ENCODE results near the gene PYGO2.
A peak's percentile ranks its signal among the peaks of the same experiment; 100 is the strongest.

PYGO2 gene

GRCh38 chr1:154967331-154967950 lies 5.9 kb upstream of the PYGO2 start:
- DNase-seq (ENCODE audit: low read depth): no peak
- H3K4me3 ChIP-seq (ENCODE audit: low read depth, low read length): no peak overlapping the region

GRCh38 chr1:154966111-154966510 lies 4.5 kb upstream of the PYGO2 start:
- no peak for DNase-seq (ENCODE audit: low read depth)
- no peak overlapping the region for H3K4me3 ChIP-seq (ENCODE audit: low read depth, low read length)
- TF ChIP-seq MAX (IDR thresholded peaks at IDR 0.05; ENCODE audit: low read depth, low read length) (no peak), POLR2A (IDR thresholded peaks at IDR 0.05; ENCODE audit: extremely low read depth, insufficient read length) (no peak)

More at GRCh38 chr1:154967331-154967950, 5.9 kb upstream of the PYGO2 start:
- TF ChIP-seq MYC (IDR thresholded peaks at IDR 0.05; ENCODE audit: low read depth, low read length) (no peak), MAX (IDR thresholded peaks at IDR 0.05; ENCODE audit: low read depth, low read length) (no peak), CTCF (IDR thresholded peaks at IDR 0.05; ENCODE audit: low read depth, low read length) (no peak), POLR2A (IDR thresholded peaks at IDR 0.05; ENCODE audit: extremely low read depth, insufficient read length) (no peak)

GRCh38 chr1:154964359-154964758 lies 2.8 kb upstream of the PYGO2 start:
- no peak for DNase-seq (ENCODE audit: low read depth)
- TF ChIP-seq CTCF (IDR thresholded peaks at IDR 0.05; ENCODE audit: low read depth, low read length) (no peak), POLR2A (IDR thresholded peaks at IDR 0.05; ENCODE audit: extremely low read depth, insufficient read length) (no peak), MYC (IDR thresholded peaks at IDR 0.05; ENCODE audit: low read depth, low read length) (no peak), MAX (IDR thresholded peaks at IDR 0.05; ENCODE audit: low read depth, low read length) (no peak)
- H3K4me3 ChIP-seq (ENCODE audit: low read depth, low read length): no peak overlapping the region

GRCh38 chr1:154963643-154964042 lies 2.1 kb upstream of the PYGO2 start:
- no peak overlapping the region for H3K4me3 ChIP-seq (ENCODE audit: low read depth, low read length)
- TF ChIP-seq CTCF (IDR thresholded peaks at IDR 0.05; ENCODE audit: low read depth, low read length) (no peak), POLR2A (IDR thresholded peaks at IDR 0.05; ENCODE audit: extremely low read depth, insufficient read length) (no peak), MAX (IDR thresholded peaks at IDR 0.05; ENCODE audit: low read depth, low read length) (no peak), MYC (IDR thresholded peaks at IDR 0.05; ENCODE audit: low read depth, low read length) (no peak)
- DNase-seq (ENCODE audit: low read depth): no peak

GRCh38 chr1:154962795-154963330 lies 1.3 kb upstream of the PYGO2 start:
- TF ChIP-seq MAX (IDR thresholded peaks at IDR 0.05; ENCODE audit: low read depth, low read length): no peak
- no peak for DNase-seq (ENCODE audit: low read depth)
- H3K4me3 ChIP-seq (ENCODE audit: low read depth, low read length): peak overlapping the region; percentile 78

- DNase-seq (ENCODE audit: low read depth): peak; percentile 66
- no peak for TF ChIP-seq CTCF (IDR thresholded peaks at IDR 0.05; ENCODE audit: low read depth, low read length)
- no peak for TF ChIP-seq POLR2A (IDR thresholded peaks at IDR 0.05; ENCODE audit: extremely low read depth, insufficient read length)
- TF ChIP-seq MYC (IDR thresholded peaks at IDR 0.05; ENCODE audit: low read depth, low read length): 0 out of 2 replicates have a peak, but pooled peaks have one; percentile 7
- 0 out of 2 replicates have a peak, but pooled peaks have one; percentile 16 for TF ChIP-seq MAX (IDR thresholded peaks at IDR 0.05; ENCODE audit: low read depth, low read length)
- H3K4me3 ChIP-seq (ENCODE audit: low read depth, low read length): peak overlapping the region; percentile 78
Observed at GRCh38 chr1:154962156-154962749, 671 bp upstream of the PYGO2 start.
